Measurements from ENCODE around the gene SULT2B1. TPM values are rescaled to one million over a fixed set of nuclear protein-coding genes. Genes with fewer than 3 reads are reported as not detected.

SULT2B1 gene
- total RNA-seq, 2 donors from 2014 or later, result 0.35 to 2.4 TPM

GRCh38 chr19:48520134-48520533, 31.8 kb upstream of the SULT2B1 start:
- Mint-ChIP-seq H3K36me3 (ENCODE audit: low read depth) (no peaks in the 10 kb centered on the region), H3K9me3 (peaks cover 10% of the 10 kb centered on the region), H3K4me1 (no peaks in the 10 kb centered on the region), H3K27ac (no peak overlapping the region), H3K27me3 (ENCODE audit: insufficient read depth) (peaks cover 4% of the 10 kb centered on the region), H3K4me3 (no peak overlapping the region)
- WGBS, 2 experiments (ENCODE audit: insufficient coverage in 1 of 2, insufficient read length in 1 of 2), result 70 to 75% methylated on average over 2 to 4 of the region's 4 CpGs
- no peak overlapping the region for H3K4me3 ChIP-seq (ENCODE audit: low read length)
- no peaks in the 10 kb centered on the region for H3K4me1 ChIP-seq (ENCODE audit: control insufficient read depth, insufficient read depth, low read length)
- H3K36me3 ChIP-seq (ENCODE audit: control insufficient read depth, insufficient read depth, low read length), result no peaks in the 10 kb centered on the region
- no peaks in the 10 kb centered on the region for H3K27me3 ChIP-seq (ENCODE audit: control insufficient read depth, insufficient read depth, low read length, poor library complexity, severe bottlenecking)
- no peak overlapping the region for H3K9ac ChIP-seq (ENCODE audit: extremely low read depth, low read length, poor library complexity, severe bottlenecking)
- no peak for TF ChIP-seq CTCF (conservative IDR thresholded peaks at IDR 0.05)
- no peak for DNase-seq
- peaks cover 3% of the 10 kb centered on the region for H3K9me3 ChIP-seq (ENCODE audit: control insufficient read depth, low read length)
- H3K27ac ChIP-seq (ENCODE audit: low read depth, low read length), result no peak overlapping the region

- Histone ChIP-seq H3K9me3 (ENCODE audit: control insufficient read depth, low read length) (peaks cover 7% of the 10 kb centered on the region), H3K27me3 (ENCODE audit: control insufficient read depth, insufficient read depth, low read length, poor library complexity, severe bottlenecking) (no peaks in the 10 kb centered on the region), H3K9ac (ENCODE audit: extremely low read depth, low read length, poor library complexity, severe bottlenecking) (no peak overlapping the region), H3K4me3 (ENCODE audit: low read length) (no peak overlapping the region), H3K4me1 (ENCODE audit: control insufficient read depth, insufficient read depth, low read length) (no peaks in the 10 kb centered on the region), H3K36me3 (ENCODE audit: control insufficient read depth, insufficient read depth, low read length) (no peaks in the 10 kb centered on the region), H3K27ac (ENCODE audit: low read depth, low read length) (no peak overlapping the region)
- Mint-ChIP-seq H3K4me3 (no peak overlapping the region), H3K27me3 (ENCODE audit: insufficient read depth) (peaks cover 6% of the 10 kb centered on the region), H3K4me1 (no peaks in the 10 kb centered on the region), H3K9me3 (peaks cover 37% of the 10 kb centered on the region), H3K36me3 (ENCODE audit: low read depth) (no peaks in the 10 kb centered on the region), H3K27ac (no peak overlapping the region)
- no peak for TF ChIP-seq CTCF (conservative IDR thresholded peaks at IDR 0.05)
- WGBS, 2 experiments (ENCODE audit: insufficient coverage in 1 of 2, insufficient read length in 1 of 2), result 94 to 100% methylated on average over 1 to 2 of the region's 2 CpGs
- no peak for DNase-seq
Measured at GRCh38 chr19:48524221-48524620, 27.8 kb upstream of the SULT2B1 start.

GRCh38 chr19:48524732-48525131, 27.2 kb upstream of the SULT2B1 start:
- no peaks in the 10 kb centered on the region for H3K27me3 ChIP-seq (ENCODE audit: control insufficient read depth, insufficient read depth, low read length, poor library complexity, severe bottlenecking)
- Mint-ChIP-seq H3K9me3 (peaks cover 41% of the 10 kb centered on the region), H3K36me3 (ENCODE audit: low read depth) (no peaks in the 10 kb centered on the region), H3K4me3 (no peak overlapping the region), H3K27ac (no peak overlapping the region), H3K4me1 (no peaks in the 10 kb centered on the region), H3K27me3 (ENCODE audit: insufficient read depth) (peaks cover 7% of the 10 kb centered on the region)
- no peak overlapping the region for H3K9ac ChIP-seq (ENCODE audit: extremely low read depth, low read length, poor library complexity, severe bottlenecking)
- H3K36me3 ChIP-seq (ENCODE audit: control insufficient read depth, insufficient read depth, low read length), result no peaks in the 10 kb centered on the region
- H3K9me3 ChIP-seq (ENCODE audit: control insufficient read depth, low read length), result peaks cover 9% of the 10 kb centered on the region
- 90 to 98% methylated on average over 5 of the region's 5 CpGs for WGBS, 2 experiments (ENCODE audit: insufficient coverage in 1 of 2, insufficient read length in 1 of 2)
- no peak for TF ChIP-seq CTCF (conservative IDR thresholded peaks at IDR 0.05)
- H3K4me3 ChIP-seq (ENCODE audit: low read length), result no peak overlapping the region
- H3K4me1 ChIP-seq (ENCODE audit: control insufficient read depth, insufficient read depth, low read length), result no peaks in the 10 kb centered on the region
- H3K27ac ChIP-seq (ENCODE audit: low read depth, low read length), result no peak overlapping the region
- DNase-seq, result no peak
